Measurements from ENCODE around the gene BRINP3. TPM values are rescaled to one million over a fixed set of nuclear protein-coding genes. Genes with fewer than 3 reads are reported as not detected.

BRINP3 gene
- total and polyA plus RNA-seq, 2 experiments from 2014 or later = not detected

GRCh38 chr1:190273161-190273560 lies 204.5 kb downstream of the BRINP3 start:
- Histone ChIP-seq H2AFZ (no peak overlapping the region), H3K36me3 (ENCODE audit: insufficient read depth) (no peaks in the 10 kb centered on the region), H3K27ac (ENCODE audit: low read depth) (no peak overlapping the region), H3K4me2 (no peak overlapping the region), H3K79me2 (replicated peaks; ENCODE audit: insufficient read depth) (no peaks in the 10 kb centered on the region), H3K4me1 (ENCODE audit: insufficient read depth) (no peaks in the 10 kb centered on the region), H3F3A (replicated peaks; ENCODE audit: low read depth) (no peaks in the 10 kb centered on the region), H3K4me3 (no peak overlapping the region), H3K9me2 (ENCODE audit: insufficient read depth) (no peaks in the 10 kb centered on the region), H4K20me1 (replicated peaks; ENCODE audit: insufficient read depth) (no peaks in the 10 kb centered on the region), H3K27me3 (ENCODE audit: insufficient read depth) (no peaks in the 10 kb centered on the region)
- no peak for TF ChIP-seq CREB1 (CRISPR knock-in tag; IDR thresholded peaks at IDR 0.05; ENCODE audit: low read depth)
- TF ChIP-seq ETS1 (IDR thresholded peaks at IDR 0.05) = no peak
- ATAC-seq = no peak
- no peaks in the 10 kb centered on the region; the same call in 2 of the 3 replicates for H3K4me1 Mint-ChIP-seq
- H3K9me3 Mint-ChIP-seq = no peaks in the 10 kb centered on the region
- H3K36me3 Mint-ChIP-seq (ENCODE audit: low read depth) = no peaks in the 10 kb centered on the region
- no peak overlapping the region for H3K4me3 Mint-ChIP-seq
- no peak for DNase-seq (ENCODE audit: low spot score)
- no peaks in the 10 kb centered on the region for H3K27me3 Mint-ChIP-seq (ENCODE audit: insufficient read depth, low read depth, poor library complexity)
- H3K27ac Mint-ChIP-seq = no peak overlapping the region

DNA sequence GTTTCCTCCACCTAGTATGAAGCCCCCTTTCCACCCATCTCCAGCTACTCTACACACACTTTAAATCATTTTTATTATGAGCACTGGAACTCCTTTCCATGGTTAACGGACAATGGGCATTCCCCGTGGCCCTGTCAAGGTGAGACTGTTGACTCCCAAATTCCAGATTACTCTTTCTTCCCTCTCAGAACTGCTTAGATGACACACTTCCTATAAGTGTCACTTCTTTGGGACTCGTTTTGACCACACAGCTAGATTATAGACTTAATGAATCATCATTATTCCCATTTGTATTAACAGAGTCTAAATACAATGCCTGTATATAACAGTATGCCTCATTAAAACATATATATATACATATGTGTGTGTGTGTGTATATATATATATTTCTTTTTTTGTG lies 215.1 kb downstream of the BRINP3 start:
- ATAC-seq (no peak), DNase-seq (ENCODE audit: low spot score) (no peak)
- H3K27ac ChIP-seq (ENCODE audit: low read depth) = no peak overlapping the region
- Mint-ChIP-seq H3K4me1 (no peaks in the 10 kb centered on the region), H3K27me3 (ENCODE audit: insufficient read depth, low read depth, poor library complexity) (peaks cover 2% of the 10 kb centered on the region), H3K9me3 (no peaks in the 10 kb centered on the region), H3K27ac (no peak overlapping the region), H3K36me3 (ENCODE audit: low read depth) (no peaks in the 10 kb centered on the region), H3K4me3 (no peak overlapping the region)
- no peaks in the 10 kb centered on the region for H3F3A ChIP-seq (replicated peaks; ENCODE audit: low read depth)
- H3K27me3 ChIP-seq (ENCODE audit: insufficient read depth) = no peaks in the 10 kb centered on the region
- H3K4me3 ChIP-seq = no peak overlapping the region
- no peak overlapping the region for H2AFZ ChIP-seq
- no peaks in the 10 kb centered on the region for H3K4me1 ChIP-seq (ENCODE audit: insufficient read depth)
- no peaks in the 10 kb centered on the region for H4K20me1 ChIP-seq (replicated peaks; ENCODE audit: insufficient read depth)
- no peaks in the 10 kb centered on the region for H3K36me3 ChIP-seq (ENCODE audit: insufficient read depth)
- no peak overlapping the region for H3K4me2 ChIP-seq
- H3K79me2 ChIP-seq (replicated peaks; ENCODE audit: insufficient read depth) = no peaks in the 10 kb centered on the region
- H3K9me2 ChIP-seq (ENCODE audit: insufficient read depth) = no peaks in the 10 kb centered on the region
- TF ChIP-seq NANOG (IDR thresholded peaks at IDR 0.05; ENCODE audit: borderline replicate concordance) (no peak), EZH2phosphoT487 (IDR thresholded peaks at IDR 0.05; ENCODE audit: unreplicated experiment) (no peak), ZNF331 (CRISPR knock-in tag; IDR thresholded peaks at IDR 0.05; ENCODE audit: low read depth) (no peak), CREB1 (CRISPR knock-in tag; IDR thresholded peaks at IDR 0.05; ENCODE audit: low read depth) (no peak), ETS1 (IDR thresholded peaks at IDR 0.05) (no peak), POLR2AphosphoS5 (IDR thresholded peaks at IDR 0.05; ENCODE audit: low read depth) (no peak), JUNB (IDR thresholded peaks at IDR 0.05; ENCODE audit: unreplicated experiment) (no peak), EZH2 (IDR thresholded peaks at IDR 0.05; ENCODE audit: low read depth, unreplicated experiment) (no peak), REST (IDR thresholded peaks at IDR 0.05; ENCODE audit: unreplicated experiment) (no peak)
- TF ChIP-seq, protein P1, sequence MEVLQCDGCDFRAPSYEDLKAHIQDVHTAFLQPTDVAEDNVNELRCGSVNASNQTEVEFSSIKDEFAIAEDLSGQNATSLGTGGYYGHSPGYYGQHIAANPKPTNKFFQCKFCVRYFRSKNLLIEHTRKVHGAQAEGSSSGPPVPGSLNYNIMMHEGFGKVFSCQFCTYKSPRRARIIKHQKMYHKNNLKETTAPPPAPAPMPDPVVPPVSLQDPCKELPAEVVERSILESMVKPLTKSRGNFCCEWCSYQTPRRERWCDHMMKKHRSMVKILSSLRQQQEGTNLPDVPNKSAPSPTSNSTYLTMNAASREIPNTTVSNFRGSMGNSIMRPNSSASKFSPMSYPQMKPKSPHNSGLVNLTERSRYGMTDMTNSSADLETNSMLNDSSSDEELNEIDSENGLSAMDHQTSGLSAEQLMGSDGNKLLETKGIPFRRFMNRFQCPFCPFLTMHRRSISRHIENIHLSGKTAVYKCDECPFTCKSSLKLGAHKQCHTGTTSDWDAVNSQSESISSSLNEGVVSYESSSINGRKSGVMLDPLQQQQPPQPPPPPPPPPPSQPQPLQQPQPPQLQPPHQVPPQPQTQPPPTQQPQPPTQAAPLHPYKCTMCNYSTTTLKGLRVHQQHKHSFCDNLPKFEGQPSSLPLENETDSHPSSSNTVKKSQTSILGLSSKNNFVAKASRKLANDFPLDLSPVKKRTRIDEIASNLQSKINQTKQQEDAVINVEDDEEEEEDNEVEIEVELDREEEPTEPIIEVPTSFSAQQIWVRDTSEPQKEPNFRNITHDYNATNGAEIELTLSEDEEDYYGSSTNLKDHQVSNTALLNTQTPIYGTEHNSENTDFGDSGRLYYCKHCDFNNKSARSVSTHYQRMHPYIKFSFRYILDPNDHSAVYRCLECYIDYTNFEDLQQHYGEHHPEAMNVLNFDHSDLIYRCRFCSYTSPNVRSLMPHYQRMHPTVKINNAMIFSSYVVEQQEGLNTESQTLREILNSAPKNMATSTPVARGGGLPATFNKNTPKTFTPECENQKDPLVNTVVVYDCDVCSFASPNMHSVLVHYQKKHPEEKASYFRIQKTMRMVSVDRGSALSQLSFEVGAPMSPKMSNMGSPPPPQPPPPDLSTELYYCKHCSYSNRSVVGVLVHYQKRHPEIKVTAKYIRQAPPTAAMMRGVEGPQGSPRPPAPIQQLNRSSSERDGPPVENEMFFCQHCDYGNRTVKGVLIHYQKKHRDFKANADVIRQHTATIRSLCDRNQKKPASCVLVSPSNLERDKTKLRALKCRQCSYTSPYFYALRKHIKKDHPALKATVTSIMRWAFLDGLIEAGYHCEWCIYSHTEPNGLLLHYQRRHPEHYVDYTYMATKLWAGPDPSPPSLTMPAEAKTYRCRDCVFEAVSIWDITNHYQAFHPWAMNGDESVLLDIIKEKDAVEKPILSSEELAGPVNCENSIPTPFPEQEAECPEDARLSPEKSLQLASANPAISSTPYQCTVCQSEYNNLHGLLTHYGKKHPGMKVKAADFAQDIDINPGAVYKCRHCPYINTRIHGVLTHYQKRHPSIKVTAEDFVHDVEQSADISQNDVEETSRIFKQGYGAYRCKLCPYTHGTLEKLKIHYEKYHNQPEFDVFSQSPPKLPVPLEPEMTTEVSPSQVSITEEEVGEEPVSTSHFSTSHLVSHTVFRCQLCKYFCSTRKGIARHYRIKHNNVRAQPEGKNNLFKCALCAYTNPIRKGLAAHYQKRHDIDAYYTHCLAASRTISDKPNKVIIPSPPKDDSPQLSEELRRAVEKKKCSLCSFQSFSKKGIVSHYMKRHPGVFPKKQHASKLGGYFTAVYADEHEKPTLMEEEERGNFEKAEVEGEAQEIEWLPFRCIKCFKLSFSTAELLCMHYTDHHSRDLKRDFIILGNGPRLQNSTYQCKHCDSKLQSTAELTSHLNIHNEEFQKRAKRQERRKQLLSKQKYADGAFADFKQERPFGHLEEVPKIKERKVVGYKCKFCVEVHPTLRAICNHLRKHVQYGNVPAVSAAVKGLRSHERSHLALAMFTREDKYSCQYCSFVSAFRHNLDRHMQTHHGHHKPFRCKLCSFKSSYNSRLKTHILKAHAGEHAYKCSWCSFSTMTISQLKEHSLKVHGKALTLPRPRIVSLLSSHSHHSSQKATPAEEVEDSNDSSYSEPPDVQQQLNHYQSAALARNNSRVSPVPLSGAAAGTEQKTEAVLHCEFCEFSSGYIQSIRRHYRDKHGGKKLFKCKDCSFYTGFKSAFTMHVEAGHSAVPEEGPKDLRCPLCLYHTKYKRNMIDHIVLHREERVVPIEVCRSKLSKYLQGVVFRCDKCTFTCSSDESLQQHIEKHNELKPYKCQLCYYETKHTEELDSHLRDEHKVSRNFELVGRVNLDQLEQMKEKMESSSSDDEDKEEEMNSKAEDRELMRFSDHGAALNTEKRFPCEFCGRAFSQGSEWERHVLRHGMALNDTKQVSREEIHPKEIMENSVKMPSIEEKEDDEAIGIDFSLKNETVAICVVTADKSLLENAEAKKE (CRISPR knock-in tag; IDR thresholded peaks at IDR 0.05) = no peak
